ENCODE results near the gene NDUFB8. TPM values are rescaled to one million over a fixed set of nuclear protein-coding genes. Genes with fewer than 3 reads are reported as not detected.
"Not testable (repeated sequence)": the region's sequence is repeated elsewhere in the genome, so short reads cannot be mapped to it uniquely, and the experiment has no call there.

NDUFB8 gene
- polyA plus RNA-seq (2011; rRNA removed) (204 and 211 TPM in 2 replicates), polyA minus RNA-seq (2011; rRNA and poly(A)+ RNA removed) (94.8 and 112 TPM in 2 replicates)

GRCh38 chr10:100529475-100530298, at the start of gene NDUFB8:
TSS of gene NDUFB8 (minus strand) at chr10:100529871. CDS start at chr10:100529851, 20 bp downstream.
- DNase-seq (ENCODE audit: low read depth, low spot score): peak; percentile 39
- no peak for TF ChIP-seq CTCF (IDR thresholded peaks at IDR 0.05; ENCODE audit: low read depth, low read length)
- Histone ChIP-seq H3K9me3 (ENCODE audit: control insufficient read depth, insufficient read depth, low read length) (no peaks in the 10 kb centered on the region; the same call in 1 of the 2 replicates), H3K27me3 (ENCODE audit: control insufficient read depth, insufficient read depth, low read length) (no peaks in the 10 kb centered on the region), H3K27ac (ENCODE audit: low read depth, low read length) (peak within 1 kb of the TSS; percentile 39), H3K4me3 (ENCODE audit: low read depth, low read length) (peak within 1 kb of the TSS; percentile 92)
- ChIA-PET CTCF (interaction anchor here (1.0 to 3.3 kb wide), 2 partner anchors 11 kb away, joined by 4 to 30 read pairs; no protein-coding TSS in a partner anchor), POLR2A (no interaction called here)

GRCh38 chr10:100576282-100576635, 46.6 kb upstream of the NDUFB8 start:
- Histone ChIP-seq H3K27me3 (ENCODE audit: control insufficient read depth, insufficient read depth, low read length) (peaks cover 31% of the 10 kb centered on the region), H3K27ac (ENCODE audit: low read depth, low read length) (no peak overlapping the region), H3K4me3 (ENCODE audit: low read depth, low read length) (no peak overlapping the region), H3K9me3 (ENCODE audit: control insufficient read depth, insufficient read depth, low read length) (no peaks in the 10 kb centered on the region)
- POLR2A ChIA-PET: no interaction called here
- CTCF ChIA-PET: no interaction called here
- no peak for TF ChIP-seq CTCF (IDR thresholded peaks at IDR 0.05; ENCODE audit: low read depth, low read length)
- DNase-seq (ENCODE audit: low read depth, low spot score): no peak

GRCh38 chr10:100575585-100576281, 46.1 kb upstream of the NDUFB8 start:
- Histone ChIP-seq H3K27me3 (ENCODE audit: control insufficient read depth, insufficient read depth, low read length) (peaks cover 37% of the 10 kb centered on the region), H3K9me3 (ENCODE audit: control insufficient read depth, insufficient read depth, low read length) (no peaks in the 10 kb centered on the region), H3K4me3 (ENCODE audit: low read depth, low read length) (no peak overlapping the region), H3K27ac (ENCODE audit: low read depth, low read length) (no peak overlapping the region)
- CTCF ChIA-PET: no interaction called here
- no peak for TF ChIP-seq CTCF (IDR thresholded peaks at IDR 0.05; ENCODE audit: low read depth, low read length)
- no peak for DNase-seq (ENCODE audit: low read depth, low spot score)
- POLR2A ChIA-PET: no interaction called here

- POLR2A ChIA-PET, CTCF ChIA-PET: not testable (repeated sequence)
- peaks cover 42% of the 10 kb centered on the region for H3K27me3 ChIP-seq (ENCODE audit: control insufficient read depth, insufficient read depth, low read length)
Measured at GRCh38 chr10:100575146-100575545, 45.5 kb upstream of the NDUFB8 start.

GRCh38 chr10:100571084-100571856, 41.6 kb upstream of the NDUFB8 start:
- no peak overlapping the region for H3K4me3 ChIP-seq (ENCODE audit: low read depth, low read length)
- TF ChIP-seq CTCF (IDR thresholded peaks at IDR 0.05; ENCODE audit: low read depth, low read length): no peak
- no peaks in the 10 kb centered on the region for H3K9me3 ChIP-seq (ENCODE audit: control insufficient read depth, insufficient read depth, low read length)
- no peak overlapping the region for H3K27ac ChIP-seq (ENCODE audit: low read depth, low read length)
- ChIA-PET CTCF (interaction anchor here (1.7 kb wide), 1 partner anchor 8 kb away, joined by 9 read pairs; no protein-coding TSS in a partner anchor), POLR2A (no interaction called here)
- H3K27me3 ChIP-seq (ENCODE audit: control insufficient read depth, insufficient read depth, low read length): peaks cover 63% of the 10 kb centered on the region
- DNase-seq (ENCODE audit: low read depth, low spot score): no peak

More at GRCh38 chr10:100575146-100575545, 45.5 kb upstream of the NDUFB8 start:
- H3K27ac ChIP-seq (ENCODE audit: low read depth, low read length); H3K9me3 ChIP-seq (ENCODE audit: control insufficient read depth, insufficient read depth, low read length); DNase-seq (ENCODE audit: low read depth, low spot score); H3K4me3 ChIP-seq (ENCODE audit: low read depth, low read length): not testable (repeated sequence)
